ENCODE results near the gene RSU1.
A peak's percentile ranks its signal among the peaks of the same experiment; 100 is the strongest.
"Not testable (repeated sequence)": the region's sequence is repeated elsewhere in the genome, so short reads cannot be mapped to it uniquely, and the experiment has no call there.

RSU1 gene
- total RNA-seq, result 47.3 to 118 (median 63.2) reads per million in 3 experiments

DNA sequence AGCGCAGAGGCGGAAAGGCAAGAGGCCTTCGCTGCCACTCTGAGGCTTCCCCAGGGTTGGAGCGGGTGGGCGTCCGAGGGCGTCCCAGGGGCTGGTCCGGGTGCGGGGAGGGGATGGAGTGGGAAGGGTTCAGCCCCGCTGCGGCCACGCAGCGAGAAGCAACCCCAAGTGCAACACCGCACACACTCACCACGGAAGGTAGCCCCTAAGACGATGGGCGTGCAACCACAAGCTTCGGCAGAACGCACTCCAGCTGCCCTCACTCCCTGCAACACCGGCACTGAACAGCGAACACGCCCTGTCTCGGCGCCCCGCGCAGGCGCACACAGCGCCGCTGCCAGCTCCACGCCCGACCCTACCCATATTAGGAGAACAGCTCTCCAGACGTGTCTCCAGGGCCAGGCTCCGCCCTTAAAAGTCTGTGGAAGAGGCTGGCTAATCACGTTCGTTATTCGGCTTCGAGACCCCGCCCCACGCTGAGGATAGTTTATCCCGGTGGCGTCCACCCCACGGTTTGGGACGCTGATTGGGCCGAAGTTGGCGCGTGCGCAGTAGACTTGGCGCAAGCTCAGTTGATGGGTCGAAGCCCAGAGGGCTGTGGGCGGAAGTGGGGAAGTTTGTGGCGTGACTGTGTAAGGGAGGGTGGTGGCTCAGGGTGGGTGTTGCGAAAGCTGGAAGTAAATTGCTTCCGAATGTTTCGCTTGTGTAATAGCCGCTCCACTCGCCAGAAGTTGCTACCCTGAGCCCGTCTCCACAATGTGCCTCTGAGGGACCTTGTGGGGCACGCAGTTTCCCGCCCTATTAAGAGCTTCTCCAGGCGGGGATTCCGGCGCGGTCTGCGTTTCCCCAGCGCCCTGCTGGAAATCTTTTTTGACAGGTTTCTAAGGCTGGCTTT lies at the start of gene RSU1:
RSU1 (minus strand) TSS at position 300 of the 895 bp plus-strand sequence. CDS start 343 bp downstream, outside the sequence.
- DNase-seq, result peak; percentile 100

- DNase-seq, result no peak
These were observed 49.5 kb upstream of the RSU1 start for GRCh38 chr10:16866541-16867275.

DNA sequence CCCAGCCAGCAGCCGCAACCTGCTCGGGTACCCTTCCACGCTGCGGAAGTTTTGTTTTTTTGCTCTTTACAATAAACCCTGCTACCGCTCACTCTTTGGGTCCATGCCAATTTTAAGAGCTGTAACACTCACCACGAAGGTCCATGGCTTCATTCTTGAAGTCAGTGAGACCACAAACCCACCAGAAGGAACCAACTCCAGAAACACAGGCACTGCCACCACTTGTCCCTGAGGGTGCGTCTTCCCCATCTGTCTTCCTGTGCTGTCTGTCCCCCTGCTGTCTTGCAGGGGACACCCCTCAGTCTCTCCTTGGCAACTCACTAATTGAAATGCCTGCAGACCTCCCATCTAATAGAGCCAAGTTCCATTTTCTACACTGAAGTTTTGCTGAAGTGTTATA lies 48.5 kb upstream of the RSU1 start:
- no peak for DNase-seq

GRCh38 chr10:16863766-16864165 lies 46.5 kb upstream of the RSU1 start:
- no peak for DNase-seq

DNA sequence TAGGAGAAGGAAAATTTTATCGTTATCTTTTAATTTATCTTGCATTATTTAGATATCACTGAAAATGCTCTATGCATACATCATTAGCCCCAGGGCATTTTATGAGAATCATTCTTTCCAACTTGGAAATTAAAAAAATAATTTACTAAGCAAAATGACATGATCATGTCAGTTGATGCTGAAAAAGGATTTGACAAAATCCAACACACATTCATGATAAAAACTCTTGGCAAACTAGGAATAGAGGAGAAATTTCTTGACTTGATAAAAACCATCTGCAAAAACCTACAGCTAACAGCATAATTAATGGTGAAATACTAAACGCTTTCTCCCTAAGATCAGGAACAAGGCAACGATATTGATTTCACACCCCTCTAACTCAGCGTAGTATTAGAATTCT lies 40.2 kb upstream of the RSU1 start:
- DNase-seq, result no peak

- no peak for DNase-seq
These were observed 39.3 kb upstream of the RSU1 start for GRCh38 chr10:16856567-16856966.

DNA sequence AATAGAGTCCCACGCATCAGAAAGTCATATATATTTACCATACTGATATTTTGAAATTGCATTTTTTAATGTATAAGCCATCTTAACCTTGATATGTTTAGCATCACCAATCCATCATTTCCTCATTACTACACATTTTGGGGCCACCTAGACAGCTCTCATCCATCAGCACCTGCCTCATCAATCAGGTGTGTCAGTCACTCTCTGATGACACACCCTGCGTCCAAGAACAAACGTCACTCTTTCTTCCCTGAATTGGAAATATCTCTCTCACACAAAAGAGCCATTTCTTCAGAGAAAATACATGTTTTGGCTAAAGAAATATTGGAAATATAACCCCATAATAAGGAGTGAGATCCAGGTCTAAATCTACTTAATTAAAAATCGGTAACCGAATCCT lies 38.9 kb upstream of the RSU1 start:
- DNase-seq, result no peak

DNA sequence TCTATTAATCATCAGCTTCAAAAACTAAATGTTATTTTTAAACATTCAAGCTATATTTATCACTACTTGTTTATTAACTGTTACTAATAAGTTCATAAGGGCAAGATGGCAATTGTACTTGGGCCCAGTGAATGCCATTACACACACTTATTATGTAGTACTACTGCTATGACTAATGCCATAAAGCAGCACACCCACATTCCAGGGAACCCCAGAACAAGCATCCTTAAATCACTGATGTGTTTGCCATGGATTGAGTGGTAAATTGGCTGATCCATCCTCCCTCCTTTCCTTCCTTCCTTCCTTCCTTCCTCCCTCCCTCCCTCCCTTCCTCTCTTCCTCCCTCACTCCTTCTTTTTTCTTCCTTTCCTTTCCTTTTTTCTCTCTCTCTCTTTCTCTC lies 37.4 kb upstream of the RSU1 start:
- DNase-seq, result no peak

DNA sequence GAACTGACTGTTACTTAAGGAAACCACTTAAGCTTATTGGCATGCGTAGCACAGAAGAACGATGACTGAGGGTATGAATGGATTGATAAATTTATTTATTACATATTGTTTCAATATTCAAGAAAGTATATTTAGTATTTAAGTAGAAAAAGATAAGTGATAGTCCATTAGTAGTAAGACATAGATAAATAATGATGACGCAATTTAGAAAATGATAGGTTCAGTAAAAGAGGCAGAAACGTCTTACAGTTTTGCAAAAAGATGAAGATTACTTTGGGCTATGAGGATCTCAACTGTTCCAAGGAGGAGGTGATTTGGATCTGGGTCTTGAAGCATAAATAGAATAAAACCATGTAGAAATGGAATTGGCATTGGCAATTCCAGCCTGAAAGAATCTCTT lies 36.6 kb upstream of the RSU1 start:
- DNase-seq, result no peak

DNA sequence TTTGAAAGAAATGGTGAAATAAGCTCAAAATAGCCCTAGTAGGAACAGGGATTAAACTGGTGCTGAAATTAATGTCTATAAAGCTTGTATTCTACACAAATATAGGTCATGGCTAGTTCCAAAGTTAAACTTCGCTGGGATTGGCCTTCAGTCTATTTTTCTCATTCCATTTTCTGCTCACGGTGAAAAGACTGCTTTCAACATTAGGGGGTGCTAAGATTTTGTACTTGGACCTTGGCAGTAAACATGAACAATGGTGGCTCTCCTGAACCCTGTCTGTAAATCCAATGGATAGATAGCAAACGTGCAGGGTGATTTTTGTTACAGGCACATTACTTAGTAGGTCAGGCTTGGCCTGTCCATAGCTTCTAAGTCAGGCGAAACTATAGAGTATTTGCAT lies 36.0 kb upstream of the RSU1 start:
- no peak for DNase-seq

GRCh38 chr10:16852624-16853023 lies 35.4 kb upstream of the RSU1 start:
- DNase-seq, result no peak

- DNase-seq, result no peak
These were observed 31.4 kb upstream of the RSU1 start for GRCh38 chr10:16848562-16849154.

DNA sequence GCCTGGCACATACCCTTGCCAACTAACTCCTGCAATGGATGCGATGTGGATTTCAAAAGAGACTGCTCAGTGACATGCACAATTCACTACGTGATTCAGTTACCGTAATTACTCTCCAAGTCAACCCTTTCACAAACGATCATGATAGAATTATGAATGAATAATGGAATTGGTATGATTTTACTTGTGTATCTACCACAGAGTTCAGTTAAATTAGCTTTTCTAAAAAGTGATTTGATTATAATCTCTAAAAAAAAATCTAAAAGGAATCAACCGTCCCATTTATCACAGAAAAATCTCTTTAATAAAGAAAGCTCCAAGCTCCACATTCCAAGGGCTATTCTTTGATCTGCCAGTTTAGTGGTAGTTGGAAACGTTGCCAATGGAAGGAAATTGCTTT lies 30.4 kb upstream of the RSU1 start:
- DNase-seq, result no peak

- no peak for DNase-seq
These were observed 28.0 kb upstream of the RSU1 start for GRCh38 chr10:16845248-16845647.

- DNase-seq, result peak; percentile 61
These were observed 26.1 kb upstream of the RSU1 start for GRCh38 chr10:16843252-16843870.

- DNase-seq, result peak; percentile 39
These were observed 18.0 kb upstream of the RSU1 start for GRCh38 chr10:16835228-16835627.

DNA sequence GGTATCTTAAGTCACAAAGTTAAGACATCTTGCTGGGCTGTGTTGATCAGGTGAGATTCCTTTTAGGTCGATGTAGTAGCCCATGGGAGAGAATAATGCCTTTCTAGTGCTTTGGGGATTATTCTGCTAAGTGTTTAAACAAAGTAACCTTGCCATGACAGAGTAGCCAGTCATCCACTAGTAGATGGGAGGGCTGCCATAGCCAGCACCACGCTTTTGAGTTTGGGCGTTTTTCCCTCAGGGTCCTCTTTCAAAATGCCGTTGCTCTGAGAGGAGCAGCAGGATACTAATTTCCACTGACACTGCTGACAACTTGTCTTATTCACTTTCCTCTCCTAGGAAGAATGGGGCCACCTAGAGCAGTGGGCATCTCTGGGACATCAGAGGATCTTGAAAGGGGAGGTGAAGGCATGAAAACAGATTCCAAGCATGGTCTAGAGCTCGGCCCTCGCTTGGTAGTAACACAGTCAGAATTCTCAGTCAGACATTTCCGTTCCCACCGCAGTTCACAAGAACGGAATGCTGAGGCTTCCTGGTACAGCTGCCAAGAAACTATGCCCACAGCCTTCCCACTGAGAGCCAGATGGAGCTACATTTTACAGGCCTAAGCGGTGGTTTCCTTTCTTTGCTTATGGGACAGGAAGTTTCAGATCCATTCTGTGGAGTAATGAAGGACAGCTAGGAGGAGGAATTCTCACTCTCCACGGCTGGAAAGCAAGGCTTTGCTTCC lies 15.3 kb upstream of the RSU1 start:
- DNase-seq, result no peak

DNA sequence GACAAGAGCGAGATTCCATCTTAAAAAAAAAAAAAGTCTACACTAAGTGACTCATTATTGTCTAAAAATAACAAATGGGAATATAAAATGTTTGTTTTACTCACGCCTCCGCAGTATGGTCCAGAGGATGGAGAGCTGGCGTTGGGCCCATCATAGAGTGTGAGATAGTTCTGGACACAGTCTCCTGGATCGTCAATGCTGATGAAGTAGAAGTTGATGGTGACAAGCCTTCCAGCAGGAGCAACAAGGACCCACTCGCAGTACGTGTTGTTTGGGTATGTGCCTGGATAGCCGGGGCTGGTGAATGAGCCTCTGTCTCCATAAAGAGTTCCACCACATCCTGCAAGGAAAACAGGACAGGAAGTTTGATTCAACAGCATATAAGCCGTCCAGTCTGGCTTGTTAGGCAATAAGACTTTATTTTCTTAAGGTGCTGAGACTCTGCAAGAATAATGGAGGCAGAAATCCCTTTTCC lies 11.5 kb upstream of the RSU1 start:
- DNase-seq, result no peak

GRCh38 chr10:16828114-16828568 lies 10.9 kb upstream of the RSU1 start:
- peak; percentile 67 for DNase-seq

DNA sequence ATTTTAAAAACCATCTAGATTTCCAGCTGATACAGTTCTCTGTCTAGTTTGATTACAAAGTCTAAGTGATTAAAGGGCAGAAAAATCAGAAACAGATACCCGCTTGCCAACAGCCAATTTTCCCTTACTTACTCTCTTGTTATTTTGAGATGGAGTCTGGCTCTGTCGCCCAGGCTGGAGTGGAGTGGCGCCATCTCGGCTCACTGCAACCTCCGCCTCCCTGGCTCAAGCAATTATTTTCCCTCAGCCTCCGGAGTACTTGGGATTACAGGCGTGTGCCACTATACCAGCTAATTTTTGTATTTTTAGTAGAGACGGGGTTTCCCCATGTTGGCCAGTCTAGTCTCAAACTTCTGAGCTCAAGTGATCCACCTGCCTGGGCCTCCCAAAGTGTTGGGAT lies 10.2 kb upstream of the RSU1 start:
- not testable (repeated sequence) for DNase-seq

GRCh38 chr10:16822726-16823360 lies 5.6 kb upstream of the RSU1 start:
- no peak for DNase-seq

GRCh38 chr10:16822027-16822426 lies 4.8 kb upstream of the RSU1 start:
- no peak for DNase-seq

All from central memory CD4-positive, alpha-beta T cell (primary cell).